HepG2 (cell line): Measurements from ENCODE around the gene DOK4. TPM values are rescaled to one million over a fixed set of nuclear protein-coding genes. Genes with fewer than 3 reads are reported as not detected.
A peak's percentile ranks its signal among the peaks of the same experiment; 100 is the strongest.

Source experiments
- ATAC-seq: fragments of 200-7000 bp; cut with Tn5 transposase; 3 replicates; pipeline ENCODE4 v1.9.1; 2020; ENCODE audit warnings: mild to moderate bottlenecking, moderate library complexity
- BruUV-seq: library from RNA; stranded (reverse); fragments of 400-500 nt; replicated peaks from 2 replicates; lab custom pipeline; 2021; lab: Mats Ljungman, UMichigan
- CTCF ChIA-PET: fragments of 300-600 bp; formaldehyde crosslinking; extraction: SDS; loops from one replicate; lab custom pipeline; 2021; ENCODE audit warnings: low total read pairs, inconsistent platforms, low intra/inter-chr PET ratio; lab: Yijun Ruan, JAX
- POLR2A ChIA-PET: fragments of 350-600 bp; sonication (Branson Sonifier 250); formaldehyde crosslinking; loops from one replicate; lab custom pipeline; 2020; ENCODE audit warnings: antibody characterized with exemption, inconsistent platforms; lab: Yijun Ruan, JAX
- DNase-seq: peaks from one replicate; pipeline ENCODE4 v3.0.0-alpha.2; 2015; ENCODE audit warnings: low spot score
- FAIRE-seq: peaks from 3 replicates; lab custom pipeline; 2011; peaks lifted over from hg19 to GRCh38; lab: Jason Lieb, UNC
- H2AFZ ChIP-seq: one replicate; pipeline ENCODE4 v1.6.1; 2011; ENCODE audit warnings: low read length, inconsistent platforms
- H3K27ac ChIP-seq: fragments of 300-600 bp; 3 replicates; pipeline ENCODE4 v1.8.0; 2011; ENCODE audit warnings: mixed run types, mild to moderate bottlenecking, mixed read lengths, low read length, inconsistent platforms; ENCODE audit not compliant: insufficient read depth; ENCODE audit errors: extremely low read length
- H3K27me3 ChIP-seq, 2 experiments: fragments of 200-600 bp in 1 of 2; 2 replicates in 1 of 2; 3 replicates in 1 of 2; pipeline versions ENCODE4 v1.6.0 to v1.8.0; 2011; ENCODE audit warnings: low read length in 2 of 2, mild to moderate bottlenecking in 2 of 2, moderate library complexity in 2 of 2, inconsistent platforms in 1 of 2; ENCODE audit not compliant: insufficient read depth in 2 of 2, control insufficient read depth in 1 of 2
- H3K36me3 ChIP-seq, 2 experiments: fragments of 200-600 bp in 1 of 2; replicated peaks in 1 of 2; 2 replicates in 1 of 2; 3 replicates in 1 of 2; pipeline versions ENCODE4 v1.5.1 to v1.8.0; 2011; ENCODE audit warnings: low read length in 2 of 2, inconsistent platforms in 1 of 2; ENCODE audit not compliant: insufficient read depth in 2 of 2, control insufficient read depth in 1 of 2
- H3K4me1 ChIP-seq: 2 replicates; pipeline ENCODE4 v1.5.1; 2012; ENCODE audit warnings: low read length, inconsistent platforms; ENCODE audit not compliant: insufficient read depth
- H3K4me2 ChIP-seq: 2 replicates; pipeline ENCODE4 v1.6.0; 2011; ENCODE audit warnings: low read depth, low read length, inconsistent platforms
- H3K4me3 ChIP-seq, 3 experiments: fragments of 200-600 bp in 1 of 3; sonication (generic), shearing (Covaris generic) in 1 of 3; replicated peaks in 1 of 3; 2 replicates each; pipeline ENCODE4 v1.5.1; 2011 to 2016; ENCODE audit warnings: low read length in 3 of 3, inconsistent platforms in 2 of 3, low read depth in 2 of 3, mild to moderate bottlenecking in 2 of 3, control low read depth in 1 of 3, mixed read lengths in 1 of 3; ENCODE audit not compliant: insufficient read depth in 1 of 3
- H3K79me2 ChIP-seq: one replicate; pipeline ENCODE4 v1.6.1; 2011; ENCODE audit warnings: low read length, inconsistent platforms; ENCODE audit not compliant: insufficient read depth
- H3K9ac ChIP-seq: 2 replicates; pipeline ENCODE4 v1.6.0; 2011; ENCODE audit warnings: mild to moderate bottlenecking, low read depth, low read length, inconsistent platforms; ENCODE audit not compliant: insufficient read depth
- H3K9me3 ChIP-seq: 2 replicates; pipeline ENCODE4 v1.5.1; 2012; ENCODE audit warnings: mild to moderate bottlenecking, low read length
- H4K20me1 ChIP-seq: 2 replicates; pipeline ENCODE4 v1.6.0; 2011; ENCODE audit warnings: inconsistent platforms, mild to moderate bottlenecking, low read length, moderate library complexity; ENCODE audit not compliant: insufficient read depth
- EED ChIP-seq: sonication (generic); formaldehyde crosslinking; IDR thresholded peaks from 2 replicates; pipeline ENCODE4 v1.5.0; 2020; ENCODE audit warnings: mild to moderate bottlenecking, missing genetic modification reagents
- ESRRA ChIP-seq: sonication (generic); formaldehyde crosslinking; IDR thresholded peaks from 2 replicates; pipeline ENCODE4 v1.5.1; 2020; ENCODE audit warnings: mild to moderate bottlenecking, low read depth, missing genetic modification reagents
- MTERF4 ChIP-seq: sonication (generic); formaldehyde crosslinking; IDR thresholded peaks from 2 replicates; pipeline ENCODE4 v1.8.0; 2023; ENCODE audit warnings: mild to moderate bottlenecking, missing genetic modification reagents
- PHF21A ChIP-seq: sonication (generic); formaldehyde crosslinking; IDR thresholded peaks from 2 replicates; pipeline ENCODE4 v1.5.0; 2020; ENCODE audit warnings: mild to moderate bottlenecking, missing genetic modification reagents
- PRMT3 ChIP-seq: sonication (generic); formaldehyde crosslinking; IDR thresholded peaks from 2 replicates; pipeline ENCODE4 v1.8.1; 2022; ENCODE audit warnings: low read depth, mild to moderate bottlenecking, moderate library complexity, missing genetic modification reagents, borderline replicate concordance
- PTBP1 ChIP-seq: fragments of 200-400 bp; formaldehyde crosslinking; IDR thresholded peaks from 2 replicates; pipeline ENCODE4 v1.6.1; 2018; ENCODE audit warnings: low read length, low read depth; ENCODE audit not compliant: poor library complexity, severe bottlenecking
- ZBTB38 ChIP-seq: sonication (generic); formaldehyde crosslinking; IDR thresholded peaks from 2 replicates; pipeline ENCODE4 v1.5.1; 2020; ENCODE audit warnings: mild to moderate bottlenecking, missing genetic modification reagents
- ZNF251 ChIP-seq: sonication (generic); formaldehyde crosslinking; IDR thresholded peaks from 2 replicates; pipeline ENCODE4 v1.9.0; 2021; ENCODE audit warnings: mild to moderate bottlenecking, missing genetic modification reagents
- ZNF484 ChIP-seq: sonication (generic); formaldehyde crosslinking; IDR thresholded peaks from 2 replicates; pipeline ENCODE4 v1.5.1; 2020; ENCODE audit warnings: mild to moderate bottlenecking, low read depth, missing genetic modification reagents, borderline replicate concordance
- WGBS: methylation state at CpG from one replicate; pipeline ENCODE4 v1.1.6; 2017; ENCODE audit warnings: low lambda C conversion rate; 5-methylcytosine and 5-hydroxymethylcytosine counted together
- in situ Hi-C: cut with HindIII; loops from 2 replicates; pipeline ENCODE4 v1.10.0; 2017; ENCODE audit warnings: low pct_unique_long_range_greater_than_20kb; ENCODE audit not compliant: extremely low pct_ligation_motif_present
- intact Hi-C: fragments of 100-400 bp; cut with micrococcal nuclease; formaldehyde crosslinking; loops from one replicate; pipeline ENCODE4 v1.10.0; 2022; ENCODE audit not compliant: unreplicated experiment
- polyA plus RNA-seq, 8 experiments: library from polyadenylated mRNA; depleted of rRNA in 3 of 8; stranded (reverse) in 7 of 8; unstranded in 1 of 8; fragments of >200 nt; fragmentation: Illumina TruSeq in 4 of 8; extraction: Trizol in 4 of 8; gene quantifications; 2 replicates each; pipeline versions ENCODE4 v1.2.1 to v1.2.3, GENCODE V29; 2011 to 2016; ENCODE audit warnings: low read depth in 4 of 8, missing spikeins in 1 of 8, mixed read lengths in 1 of 8; ENCODE audit not compliant: insufficient read depth in 1 of 8
- total RNA-seq, 5 experiments: library from RNA; depleted of rRNA; stranded (reverse); fragments of >200 nt; fragmentation: Illumina TruSeq; extraction: Trizol; gene quantifications; 2 replicates each; pipeline ENCODE4 v1.2.3, GENCODE V29; 2016; ENCODE audit warnings: low read depth in 1 of 5
- TF ChIP-seq, protein P1 (sequence below): sonication (generic); formaldehyde crosslinking; IDR thresholded peaks from 2 replicates; pipeline ENCODE4 v1.5.1; 2020; ENCODE audit warnings: mild to moderate bottlenecking, missing genetic modification reagents, borderline replicate concordance
- TF ChIP-seq, protein P2 (sequence below): sonication (generic); formaldehyde crosslinking; IDR thresholded peaks from 2 replicates; pipeline ENCODE4 v1.5.1; 2020; ENCODE audit warnings: missing genetic modification reagents, mild to moderate bottlenecking, borderline replicate concordance
- TF ChIP-seq, protein P3 (sequence below): sonication (generic); formaldehyde crosslinking; IDR thresholded peaks from 2 replicates; pipeline ENCODE4 v1.5.0; 2020; ENCODE audit warnings: mild to moderate bottlenecking, missing genetic modification reagents

The DOK4 gene
- total and polyA plus RNA-seq, 2 of the 13 experiments (the other 11 are each of a cell fraction or from before 2014, with no cell fraction given): 52.7 to 70.0 TPM

DNA sequence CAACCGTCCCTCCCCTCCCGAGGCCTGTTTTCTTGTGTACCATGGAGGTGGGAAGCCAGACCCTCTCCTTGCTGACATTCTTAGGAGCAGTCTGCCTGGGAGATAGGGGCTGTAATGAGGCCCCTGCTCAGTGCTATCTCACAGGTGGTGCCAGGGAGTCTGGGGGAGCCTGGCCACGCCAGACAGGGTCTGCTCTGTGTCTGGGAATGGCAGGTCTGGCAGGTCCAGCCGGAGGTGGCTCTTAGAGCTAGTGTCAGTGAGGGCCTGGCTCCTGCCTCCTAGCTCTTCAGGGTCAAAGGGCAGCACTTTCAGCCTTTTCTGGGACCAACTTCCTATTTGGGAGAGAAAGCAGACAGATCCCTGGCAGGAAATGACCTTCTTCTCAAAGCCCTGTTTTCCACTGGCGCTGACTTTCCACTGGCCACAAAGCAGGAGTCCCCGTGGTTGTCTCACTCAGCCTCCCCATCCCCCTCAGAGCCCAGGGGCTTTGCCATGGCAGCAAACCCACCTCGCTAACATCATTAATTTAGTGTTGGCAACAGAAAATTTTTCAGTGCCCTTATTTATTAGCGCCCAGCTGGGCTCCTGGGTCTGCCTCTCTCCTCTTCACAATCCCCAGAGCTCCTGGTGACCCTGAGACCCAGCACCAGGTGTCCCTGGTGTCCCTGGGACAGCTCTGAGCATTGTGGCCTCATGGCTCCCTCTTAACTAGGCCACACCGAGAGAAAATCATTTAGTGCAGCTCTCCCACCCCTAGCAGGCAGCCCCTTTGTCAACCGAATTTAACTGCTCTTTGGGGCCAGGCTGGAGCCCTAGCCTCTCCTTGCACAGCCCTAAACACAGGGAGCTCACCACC, 24.0 kb upstream of the DOK4 start:
- intact Hi-C loops: no loop called here
- FAIRE-seq: peak; percentile 68
- WGBS: 18% methylated on average over 10 of the region's 10 CpGs
- peak overlapping the region; percentile 85 for H3K4me2 ChIP-seq
- H3K9me3 ChIP-seq: no peaks in the 10 kb centered on the region
- H3K4me3 ChIP-seq: peak overlapping the region; percentile 21 to 56 (median 28); a peak in 5 of 6 replicates
- no TSS peak for BruUV-seq
- no peak overlapping the region for H3K27ac ChIP-seq
- POLR2A ChIA-PET: interaction anchor here (0.6 to 3.7 kb wide), 11 partner anchors 10 to 194 kb away, joined by 3 to 15 read pairs (median 5); partner anchors contain the start of genes CIAPIN1, COQ9, DOK4 and POLR2C
- CTCF ChIA-PET: no interaction called here
- H3K79me2 ChIP-seq: no peaks in the 10 kb centered on the region
- peak; percentile 68 for ATAC-seq
- H3K9ac ChIP-seq: peak overlapping the region; percentile 37
- H3K4me1 ChIP-seq: peaks cover 40% of the 10 kb centered on the region
- H4K20me1 ChIP-seq: no peaks in the 10 kb centered on the region
- peaks cover 8 to 28% of the 10 kb centered on the region in 2 experiments; a peak in 4 of 5 replicates for H3K27me3 ChIP-seq
- in situ Hi-C loops: no loop called here
- no peak for DNase-seq
- H2AFZ ChIP-seq: peak overlapping the region; percentile 37
- no peaks in the 10 kb centered on the region for H3K36me3 ChIP-seq
- TF ChIP-seq PRMT3: no peak
- TF ChIP-seq ESRRA (CRISPR knock-in tag): no peak
- TF ChIP-seq ZBTB38 (CRISPR knock-in tag): no peak
- 0 out of 2 replicates have a peak, but pooled peaks have one; percentile 63 for TF ChIP-seq MTERF4
- 0 out of 2 replicates have a peak, but pooled peaks have one; percentile 13 for TF ChIP-seq PHF21A (CRISPR knock-in tag)
- TF ChIP-seq, protein P1, sequence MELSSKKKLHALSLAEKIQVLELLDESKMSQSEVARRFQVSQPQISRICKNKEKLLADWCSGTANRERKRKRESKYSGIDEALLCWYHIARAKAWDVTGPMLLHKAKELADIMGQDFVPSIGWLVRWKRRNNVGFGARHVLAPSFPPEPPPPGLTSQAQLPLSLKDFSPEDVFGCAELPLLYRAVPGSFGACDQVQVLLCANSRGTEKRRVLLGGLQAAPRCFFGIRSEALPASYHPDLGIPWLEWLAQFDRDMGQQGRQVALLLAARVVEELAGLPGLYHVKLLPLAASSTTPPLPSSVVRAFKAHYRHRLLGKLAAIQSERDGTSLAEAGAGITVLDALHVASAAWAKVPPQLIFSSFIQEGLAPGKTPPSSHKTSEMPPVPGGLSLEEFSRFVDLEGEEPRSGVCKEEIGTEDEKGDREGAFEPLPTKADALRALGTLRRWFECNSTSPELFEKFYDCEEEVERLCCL (CRISPR knock-in tag): no peak
- no peak for TF ChIP-seq ZNF484 (CRISPR knock-in tag)
- TF ChIP-seq, protein P2, sequence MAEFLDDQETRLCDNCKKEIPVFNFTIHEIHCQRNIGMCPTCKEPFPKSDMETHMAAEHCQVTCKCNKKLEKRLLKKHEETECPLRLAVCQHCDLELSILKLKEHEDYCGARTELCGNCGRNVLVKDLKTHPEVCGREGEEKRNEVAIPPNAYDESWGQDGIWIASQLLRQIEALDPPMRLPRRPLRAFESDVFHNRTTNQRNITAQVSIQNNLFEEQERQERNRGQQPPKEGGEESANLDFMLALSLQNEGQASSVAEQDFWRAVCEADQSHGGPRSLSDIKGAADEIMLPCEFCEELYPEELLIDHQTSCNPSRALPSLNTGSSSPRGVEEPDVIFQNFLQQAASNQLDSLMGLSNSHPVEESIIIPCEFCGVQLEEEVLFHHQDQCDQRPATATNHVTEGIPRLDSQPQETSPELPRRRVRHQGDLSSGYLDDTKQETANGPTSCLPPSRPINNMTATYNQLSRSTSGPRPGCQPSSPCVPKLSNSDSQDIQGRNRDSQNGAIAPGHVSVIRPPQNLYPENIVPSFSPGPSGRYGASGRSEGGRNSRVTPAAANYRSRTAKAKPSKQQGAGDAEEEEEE (CRISPR knock-in tag): no peak
- TF ChIP-seq, protein P3, sequence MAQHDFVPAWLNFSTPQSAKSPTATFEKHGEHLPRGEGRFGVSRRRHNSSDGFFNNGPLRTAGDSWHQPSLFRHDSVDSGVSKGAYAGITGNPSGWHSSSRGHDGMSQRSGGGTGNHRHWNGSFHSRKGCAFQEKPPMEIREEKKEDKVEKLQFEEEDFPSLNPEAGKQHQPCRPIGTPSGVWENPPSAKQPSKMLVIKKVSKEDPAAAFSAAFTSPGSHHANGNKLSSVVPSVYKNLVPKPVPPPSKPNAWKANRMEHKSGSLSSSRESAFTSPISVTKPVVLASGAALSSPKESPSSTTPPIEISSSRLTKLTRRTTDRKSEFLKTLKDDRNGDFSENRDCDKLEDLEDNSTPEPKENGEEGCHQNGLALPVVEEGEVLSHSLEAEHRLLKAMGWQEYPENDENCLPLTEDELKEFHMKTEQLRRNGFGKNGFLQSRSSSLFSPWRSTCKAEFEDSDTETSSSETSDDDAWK (CRISPR knock-in tag): no peak
- no peak for TF ChIP-seq ZNF251 (CRISPR knock-in tag)
- no peak for TF ChIP-seq PTBP1
- no peak for TF ChIP-seq EED (CRISPR knock-in tag)
